ENCODE measurements around the gene KIAA1958.

Gene KIAA1958

GRCh38 chr9:112642126-112642525 lies 155.5 kb downstream of the KIAA1958 start:
- H3K4me3 ChIP-seq (ENCODE audit: low read length) = no peak overlapping the region
- no peak for TF ChIP-seq CTCF (IDR thresholded peaks at IDR 0.05; ENCODE audit: insufficient read depth, low read depth, low read length, missing control alignments)
- DNase-seq (ENCODE audit: low read depth) = no peak

- peak; percentile 34 for DNase-seq (ENCODE audit: low read depth)
- H3K4me3 ChIP-seq (ENCODE audit: low read length) = no peak overlapping the region
- no peak for TF ChIP-seq CTCF (IDR thresholded peaks at IDR 0.05; ENCODE audit: insufficient read depth, low read depth, low read length, missing control alignments)
Observed at GRCh38 chr9:112647596-112647995, 161.0 kb downstream of the KIAA1958 start.

- DNase-seq (ENCODE audit: low read depth) = no peak
- no peak for TF ChIP-seq CTCF (IDR thresholded peaks at IDR 0.05; ENCODE audit: insufficient read depth, low read depth, low read length, missing control alignments)
- no peak overlapping the region for H3K4me3 ChIP-seq (ENCODE audit: low read length)
Observed at GRCh38 chr9:112648624-112649023, 162.0 kb downstream of the KIAA1958 start.

- no peak for TF ChIP-seq CTCF (IDR thresholded peaks at IDR 0.05; ENCODE audit: insufficient read depth, low read depth, low read length, missing control alignments)
- no peak for DNase-seq (ENCODE audit: low read depth)
- no peak overlapping the region for H3K4me3 ChIP-seq (ENCODE audit: low read length)
Observed at GRCh38 chr9:112654282-112654681, 167.7 kb downstream of the KIAA1958 start.

GRCh38 chr9:112655668-112656067 lies 169.0 kb downstream of the KIAA1958 start:
- TF ChIP-seq CTCF (IDR thresholded peaks at IDR 0.05; ENCODE audit: insufficient read depth, low read depth, low read length, missing control alignments) = no peak
- DNase-seq (ENCODE audit: low read depth) = no peak
- no peak overlapping the region for H3K4me3 ChIP-seq (ENCODE audit: low read length)

- H3K4me3 ChIP-seq (ENCODE audit: low read length) = no peak overlapping the region
- TF ChIP-seq CTCF (IDR thresholded peaks at IDR 0.05; ENCODE audit: insufficient read depth, low read depth, low read length, missing control alignments) = no peak
- no peak for DNase-seq (ENCODE audit: low read depth)
Observed at GRCh38 chr9:112659906-112660305, 173.3 kb downstream of the KIAA1958 start.

GRCh38 chr9:112663681-112664080 lies 177.1 kb downstream of the KIAA1958 start:
- TF ChIP-seq CTCF (IDR thresholded peaks at IDR 0.05; ENCODE audit: insufficient read depth, low read depth, low read length, missing control alignments) = no peak
- DNase-seq (ENCODE audit: low read depth) = no peak
- H3K4me3 ChIP-seq (ENCODE audit: low read length) = no peak overlapping the region

Measured in epithelial cell of esophagus (primary cell).